ENCODE results near the gene TEDDM1. TPM values are rescaled to one million over a fixed set of nuclear protein-coding genes. Genes with fewer than 3 reads are reported as not detected.
"Not testable (repeated sequence)": the region's sequence is repeated elsewhere in the genome, so short reads cannot be mapped to it uniquely, and the experiment has no call there.

TEDDM1 gene
- total RNA-seq, 1 donor from 2014 or later = not detected

GRCh38 chr1:182379781-182380180 lies 20.7 kb downstream of the TEDDM1 start:
- not testable (repeated sequence) for DNase-seq

- no peak for DNase-seq
Observed at GRCh38 chr1:182376936-182377574, 23.4 kb downstream of the TEDDM1 start.

GRCh38 chr1:182374101-182374834 lies 26.2 kb downstream of the TEDDM1 start:
- DNase-seq = no peak

- DNase-seq = no peak
Observed at GRCh38 chr1:182370532-182370931, 29.9 kb downstream of the TEDDM1 start.

GRCh38 chr1:182368903-182369302 lies 31.6 kb downstream of the TEDDM1 start:
- no peak for DNase-seq

GRCh38 chr1:182368358-182368757 lies 32.1 kb downstream of the TEDDM1 start:
- DNase-seq = no peak

GRCh38 chr1:182367926-182368325 lies 32.5 kb downstream of the TEDDM1 start:
- DNase-seq = no peak

- DNase-seq = no peak
Observed at GRCh38 chr1:182366596-182366995, 33.9 kb downstream of the TEDDM1 start.

GRCh38 chr1:182359645-182360044 lies 40.8 kb downstream of the TEDDM1 start:
- no peak for DNase-seq

- DNase-seq = no peak
Observed at GRCh38 chr1:182357913-182358312, 42.6 kb downstream of the TEDDM1 start.

GRCh38 chr1:182357171-182357570 lies 43.3 kb downstream of the TEDDM1 start:
- no peak for DNase-seq

GRCh38 chr1:182355723-182356098 lies 44.8 kb downstream of the TEDDM1 start:
- DNase-seq = no peak

- no peak for DNase-seq
Observed at GRCh38 chr1:182351790-182352364, 48.6 kb downstream of the TEDDM1 start.

- no peak for DNase-seq
Observed at GRCh38 chr1:182350839-182351238, 49.6 kb downstream of the TEDDM1 start.

- DNase-seq = no peak
Observed at GRCh38 chr1:182348961-182349747, 51.3 kb downstream of the TEDDM1 start.

Other genes with a start within 250 kb of the TEDDM1 start
- 377 and 422 TPM in 2 replicates for gene GLUL, start 8.9 kb downstream of the TEDDM1 start, total RNA-seq
- not detected in 2 replicates for gene RGSL1, start 49.5 kb upstream of the TEDDM1 start, total RNA-seq
- gene RNASEL, start 188.6 kb upstream of the TEDDM1 start, total RNA-seq = 2.9 and 3.1 TPM in 2 replicates
- gene RGS16, start 203.7 kb upstream of the TEDDM1 start, total RNA-seq = 1.2 and 2.0 TPM in 2 replicates